Activated CD8-positive, alpha-beta memory T cell treated with anti-CD3 and anti-CD28 coated beads, Interleukin-2, amount 50 U/mL, for 1 hour (primary cell): ENCODE data around the gene MAP3K5.

ENCODE experiments used
- DNase-seq: peaks from one replicate; pipeline ENCODE4 v3.0.0-alpha.2; 2020; ENCODE audit errors: extremely low read depth

Gene MAP3K5

DNA sequence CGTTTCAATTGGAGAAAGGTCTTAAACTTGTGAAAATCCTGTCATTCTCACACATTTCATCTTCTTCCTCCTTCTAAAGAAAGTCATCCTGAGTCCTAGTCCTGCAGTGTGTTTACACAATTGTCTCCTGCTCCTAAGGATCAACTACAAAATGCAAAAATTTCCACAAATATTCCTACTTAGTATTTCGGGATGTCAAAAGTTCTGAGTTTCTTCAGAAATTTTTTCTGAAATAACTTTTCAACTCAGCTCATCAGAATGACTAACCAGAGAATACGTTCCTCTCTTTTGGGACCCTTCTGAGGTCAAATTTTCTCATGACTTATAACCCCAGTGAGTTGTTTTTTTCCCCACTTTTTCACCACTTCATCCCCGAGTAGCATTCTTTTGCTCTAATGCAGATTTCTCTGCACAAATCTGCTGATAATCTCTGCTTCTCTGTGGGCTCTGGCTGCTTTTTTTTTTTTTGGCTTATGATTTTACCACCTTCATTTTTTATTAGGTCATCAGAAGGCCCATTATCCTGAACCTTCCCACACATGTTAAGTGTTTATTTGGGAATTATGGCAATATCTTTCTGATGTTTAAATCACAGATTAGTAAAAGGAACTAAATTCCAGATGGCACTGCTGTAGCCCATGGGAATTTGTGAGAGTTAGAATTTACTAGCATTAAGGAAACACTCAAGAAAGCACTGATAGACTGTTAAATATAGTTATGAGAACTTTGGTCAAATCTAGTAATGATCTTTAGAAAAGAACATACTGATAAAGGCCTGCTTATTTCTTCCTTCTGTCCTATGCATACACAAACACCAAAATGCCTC is 41.4 kb downstream of the MAP3K5 start:
- DNase-seq = no peak

DNA sequence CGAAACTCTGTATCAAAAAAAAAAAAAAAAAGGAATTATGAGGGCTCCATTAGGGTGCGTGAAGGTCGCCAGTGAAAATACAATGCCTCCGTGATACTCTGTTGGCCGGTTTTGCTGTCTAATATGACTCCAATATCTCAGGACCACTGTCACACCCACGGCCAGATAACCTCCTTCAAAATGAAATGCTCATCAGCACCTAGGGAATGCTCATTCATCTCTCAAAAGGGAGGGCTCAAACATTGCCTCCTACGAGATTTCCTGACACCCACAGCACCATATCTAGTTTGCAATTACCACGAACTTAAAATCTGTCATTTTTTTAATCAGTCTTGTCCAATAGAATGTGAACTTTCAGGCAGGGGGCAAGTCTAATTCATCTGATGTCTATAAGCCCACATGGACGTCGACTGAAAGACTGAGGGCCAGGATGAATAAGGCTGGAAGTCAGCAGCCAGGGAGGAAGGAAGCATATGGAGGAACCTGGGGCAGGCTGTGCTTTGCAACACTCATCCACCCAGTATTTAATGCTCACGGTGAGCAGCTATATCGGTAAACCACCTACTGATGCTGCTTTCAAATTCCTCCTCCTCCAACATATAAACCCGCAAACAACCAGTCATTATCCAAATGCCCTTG is 42.8 kb downstream of the MAP3K5 start:
- no peak for DNase-seq

DNA sequence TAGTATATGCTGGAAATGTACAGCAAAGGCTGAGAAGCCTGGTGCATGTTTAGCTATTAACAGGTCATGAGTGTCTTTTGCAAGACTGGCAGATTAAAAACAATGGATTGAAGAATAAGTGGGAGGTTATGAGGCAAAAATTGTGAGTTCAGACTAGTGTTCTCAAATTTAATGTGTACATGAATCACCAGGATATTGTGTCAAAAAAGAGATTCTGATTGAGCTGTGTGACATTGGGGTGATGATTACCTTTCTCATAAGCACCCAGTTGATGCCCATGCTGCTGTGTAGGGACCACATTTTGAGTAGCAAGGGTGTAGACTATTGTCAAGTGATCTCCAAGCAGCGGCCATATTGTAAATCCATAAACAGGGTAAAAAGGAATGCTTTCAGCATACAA is 44.8 kb downstream of the MAP3K5 start:
- DNase-seq = no peak

DNA sequence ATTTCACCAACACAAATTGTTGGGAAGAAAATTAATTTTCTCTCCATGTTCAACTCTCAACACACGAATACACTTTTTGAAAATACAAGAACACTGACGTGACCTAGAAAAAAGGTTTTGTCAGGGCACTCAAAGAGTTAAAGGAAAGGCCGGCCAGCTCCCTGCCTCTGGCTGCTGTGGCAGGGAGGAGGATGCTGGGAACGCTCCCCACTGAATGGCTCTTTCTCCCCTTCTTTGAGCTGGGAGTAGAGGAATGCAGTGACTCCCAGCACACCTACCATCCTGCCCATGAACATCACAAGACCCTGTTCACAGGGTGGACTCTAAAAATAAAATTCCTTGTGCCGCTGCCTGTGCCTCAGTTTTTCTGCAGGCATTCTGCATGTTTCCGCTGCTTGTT is 47.0 kb downstream of the MAP3K5 start:
- no peak for DNase-seq

DNA sequence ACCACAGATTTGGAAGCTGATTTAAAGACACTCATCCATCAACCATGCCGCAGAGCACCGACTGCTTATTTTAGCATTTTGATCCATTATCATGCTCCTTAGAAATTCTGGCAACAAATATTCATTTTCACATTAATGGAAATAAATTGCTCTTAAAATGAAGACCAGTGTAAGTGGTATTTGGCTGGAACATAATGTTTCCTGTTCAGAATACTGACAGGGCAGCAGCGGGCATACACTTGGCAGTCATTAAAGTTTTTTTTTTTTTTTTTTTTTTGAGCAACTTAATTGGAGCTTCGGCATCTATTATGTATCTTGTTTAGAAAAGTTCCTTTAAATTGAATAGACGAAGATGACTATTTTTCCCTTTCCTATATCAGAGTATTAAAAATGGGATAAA is 47.4 kb downstream of the MAP3K5 start:
- no peak for DNase-seq

DNA sequence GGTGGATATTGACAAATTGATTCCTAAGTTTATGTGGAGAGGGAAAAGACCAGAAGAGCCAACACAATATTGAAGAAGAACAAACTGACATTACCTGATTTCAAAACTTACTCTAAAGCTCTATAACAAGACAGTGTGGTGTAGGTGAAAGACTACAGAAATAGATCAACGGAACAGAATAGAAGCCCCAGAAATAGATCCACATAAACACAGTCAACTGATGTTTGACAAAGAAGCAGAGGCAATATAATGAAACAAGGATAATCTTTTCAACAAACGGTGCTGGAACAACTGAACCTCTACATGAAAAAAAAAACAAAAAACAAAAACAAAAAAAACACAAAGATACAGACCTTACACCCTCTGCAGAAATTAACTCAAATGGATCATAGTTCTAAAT is 50.2 kb downstream of the MAP3K5 start:
- DNase-seq = no peak

DNA sequence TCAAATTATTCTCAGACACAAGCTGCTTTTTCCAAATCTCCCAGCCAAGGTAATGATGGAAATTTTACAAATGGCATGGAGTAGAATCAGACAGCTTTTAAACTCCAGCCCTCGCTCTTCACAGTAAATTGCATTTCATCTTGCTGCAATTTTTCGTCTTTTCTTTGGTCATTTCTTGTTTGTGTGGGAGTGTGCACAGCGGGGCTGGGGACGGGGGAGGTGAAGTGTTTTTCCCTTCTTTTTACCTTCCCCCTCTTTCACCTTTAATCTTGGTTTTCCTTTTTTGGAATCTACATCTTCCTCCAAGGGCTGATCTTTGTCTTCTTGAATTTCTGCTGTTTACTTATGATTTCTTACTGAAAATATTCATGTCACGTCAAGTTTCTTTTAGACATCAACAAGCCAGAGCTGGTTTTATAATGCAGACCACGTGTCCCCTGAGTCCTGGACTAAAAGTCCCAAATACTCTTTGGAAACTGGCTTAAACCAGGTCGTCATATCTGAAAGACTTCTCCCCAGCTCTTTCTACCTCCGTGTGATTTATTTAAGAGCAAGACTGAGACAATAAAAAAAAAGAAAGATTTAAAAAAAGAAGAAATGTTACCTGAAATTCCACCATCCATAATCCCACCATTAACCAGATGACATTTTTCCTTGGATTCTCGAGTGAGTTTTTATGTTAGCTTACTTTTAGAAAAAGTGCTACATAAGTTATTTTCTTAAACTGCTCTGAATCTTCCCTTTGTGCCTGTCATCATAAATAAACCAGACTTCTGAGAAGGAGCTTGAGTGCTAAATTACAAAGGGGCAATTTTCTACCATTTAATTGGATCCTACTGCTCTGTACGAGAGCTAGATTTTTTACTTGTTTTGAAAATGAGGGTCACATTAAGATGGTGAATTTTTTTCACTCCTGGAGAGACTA is 52.0 kb downstream of the MAP3K5 start:
- no peak for DNase-seq

DNA sequence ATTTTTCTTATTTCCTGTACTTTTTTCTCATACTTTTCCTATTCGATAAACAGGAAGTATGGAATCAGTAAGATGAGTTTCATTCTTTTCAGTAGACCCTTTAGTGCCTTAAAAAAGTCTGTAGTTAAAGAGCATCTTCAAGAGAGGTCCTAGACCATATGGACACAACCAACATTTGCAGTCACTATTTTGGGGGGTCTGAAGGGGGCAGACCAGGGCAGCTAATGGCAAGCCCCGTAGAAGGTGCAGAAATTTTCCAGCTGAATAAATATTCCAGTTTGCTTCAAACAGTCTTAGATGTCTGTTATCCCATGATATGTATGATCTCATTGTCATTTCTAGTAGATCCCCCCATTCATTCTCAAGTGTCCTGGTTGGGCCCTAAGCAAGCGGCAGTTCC is 52.8 kb downstream of the MAP3K5 start:
- DNase-seq = no peak

DNA sequence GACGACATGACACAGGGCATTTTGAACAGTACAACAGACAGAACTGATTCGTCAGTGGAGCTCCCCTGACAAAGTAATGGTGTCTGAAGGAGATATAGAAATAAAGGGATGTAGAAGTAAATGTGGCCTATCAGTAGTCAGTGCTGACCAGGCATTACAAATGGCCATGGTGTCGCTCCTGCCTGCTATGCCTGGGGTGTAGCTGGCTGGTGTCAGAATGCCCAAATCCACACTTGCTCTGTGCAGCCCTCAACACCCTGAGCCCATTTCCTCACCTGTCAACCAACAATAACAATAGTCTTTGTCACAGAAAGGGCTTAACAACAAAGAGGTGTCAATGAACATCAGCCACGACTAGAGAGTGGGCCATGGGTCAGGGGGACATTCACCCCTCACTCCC is 53.2 kb downstream of the MAP3K5 start:
- no peak for DNase-seq

DNA sequence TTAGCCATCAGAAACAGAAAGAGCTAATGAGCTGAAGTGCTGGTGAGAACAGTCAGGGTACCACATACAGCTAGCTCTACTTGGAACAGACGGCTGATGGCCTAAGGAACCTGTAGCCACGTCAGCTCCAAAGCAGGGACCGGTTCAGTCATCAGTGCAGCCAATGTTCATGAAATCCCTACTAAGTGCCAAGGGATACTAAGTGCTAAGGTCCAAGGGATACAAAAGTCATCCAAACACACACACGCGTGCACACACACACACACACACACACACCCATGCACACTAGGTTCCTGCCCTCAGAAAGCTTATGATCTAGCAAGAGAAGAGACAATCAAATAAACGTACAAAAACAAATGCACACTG is 53.6 kb downstream of the MAP3K5 start:
- no peak for DNase-seq

DNA sequence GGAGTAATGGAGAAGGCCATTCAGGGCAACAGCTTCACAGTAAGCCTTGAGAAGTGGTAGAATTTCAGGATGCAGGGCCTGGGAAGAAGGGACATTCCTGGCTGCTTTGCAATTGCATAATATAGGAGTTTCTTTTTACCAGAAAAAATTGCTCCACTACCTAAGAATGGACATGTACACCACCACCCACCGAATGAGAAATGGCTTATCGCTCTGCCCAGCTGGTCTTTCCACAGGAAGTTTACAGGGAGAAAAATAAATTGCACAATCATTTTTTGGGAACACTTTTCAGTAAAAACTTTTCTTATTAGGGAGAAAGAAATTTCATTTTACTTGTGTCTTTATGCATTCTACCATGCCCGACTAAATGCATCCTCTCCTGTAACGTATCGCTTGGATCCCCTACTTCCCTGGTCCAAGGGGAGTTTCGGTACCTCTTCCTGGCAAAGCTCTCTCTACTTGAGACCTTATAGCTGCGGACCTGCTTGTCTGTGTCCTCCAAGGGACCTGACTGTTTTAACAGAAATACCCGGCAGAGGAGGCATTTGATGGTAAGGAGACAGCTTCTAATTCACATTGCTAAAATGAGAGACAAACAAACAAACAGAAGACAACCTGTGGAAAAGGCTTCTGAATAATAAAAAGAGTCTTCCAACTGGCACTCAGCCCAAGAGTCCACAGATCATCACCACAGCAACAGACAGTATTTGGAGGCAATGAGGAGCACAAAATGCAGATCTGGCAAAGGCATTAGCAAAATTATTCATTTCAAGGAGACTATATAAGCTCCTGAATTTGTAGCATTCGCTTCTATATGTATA is 54.2 kb downstream of the MAP3K5 start:
- DNase-seq = no peak

DNA sequence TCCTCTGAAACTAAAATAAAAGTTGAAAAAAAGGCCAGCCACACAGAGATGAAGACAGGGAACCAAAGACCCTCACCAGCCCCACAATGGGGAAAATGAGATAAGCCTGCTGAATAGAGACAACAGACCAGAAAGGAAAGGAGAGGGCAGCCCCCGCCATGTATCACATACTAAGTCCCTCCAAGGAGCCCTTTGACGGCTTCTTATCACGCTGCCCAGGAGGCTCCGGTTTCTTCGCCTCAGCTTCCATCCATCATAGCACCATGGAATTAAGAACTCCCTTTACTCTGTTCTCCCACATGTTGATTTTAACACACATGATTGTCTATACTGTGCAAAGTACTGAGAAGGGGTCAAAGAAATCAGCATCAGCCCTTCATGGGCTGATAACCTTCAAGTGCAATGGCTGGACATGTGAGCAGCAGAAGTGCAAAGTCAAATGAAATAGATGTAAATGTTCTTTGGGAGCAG is 54.9 kb downstream of the MAP3K5 start:
- DNase-seq = no peak

DNA sequence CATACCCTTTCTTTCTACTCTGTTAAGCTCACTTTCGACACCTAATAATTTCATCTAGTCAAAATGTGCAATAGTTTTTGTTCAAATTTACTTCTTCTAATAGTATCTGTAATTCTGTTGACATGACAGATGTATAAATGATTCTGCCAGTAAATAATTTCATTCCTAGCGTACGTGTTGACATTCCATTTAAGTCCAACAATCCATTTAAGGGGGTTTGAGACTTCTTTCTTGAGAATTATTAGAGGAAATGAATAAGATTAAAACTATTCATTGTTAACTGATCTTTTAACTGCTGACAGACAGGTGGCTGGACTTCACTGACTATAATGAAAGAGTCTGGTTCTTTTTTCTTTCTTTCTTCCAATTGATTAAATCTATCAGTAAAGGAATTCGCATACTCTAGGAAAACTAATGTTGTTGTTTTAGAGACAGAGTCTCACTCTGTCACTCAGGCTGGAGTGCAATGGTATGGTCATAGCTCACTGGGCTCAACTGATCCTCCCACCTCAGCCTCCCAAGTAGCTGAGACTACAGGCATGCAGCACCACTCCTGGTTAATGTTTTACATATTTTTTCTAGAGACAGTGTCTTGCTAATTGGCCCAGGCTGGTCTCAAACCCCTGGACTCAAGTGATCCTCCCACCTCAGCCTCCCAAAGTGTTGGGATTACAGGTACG is 55.9 kb downstream of the MAP3K5 start:
- DNase-seq = no peak

DNA sequence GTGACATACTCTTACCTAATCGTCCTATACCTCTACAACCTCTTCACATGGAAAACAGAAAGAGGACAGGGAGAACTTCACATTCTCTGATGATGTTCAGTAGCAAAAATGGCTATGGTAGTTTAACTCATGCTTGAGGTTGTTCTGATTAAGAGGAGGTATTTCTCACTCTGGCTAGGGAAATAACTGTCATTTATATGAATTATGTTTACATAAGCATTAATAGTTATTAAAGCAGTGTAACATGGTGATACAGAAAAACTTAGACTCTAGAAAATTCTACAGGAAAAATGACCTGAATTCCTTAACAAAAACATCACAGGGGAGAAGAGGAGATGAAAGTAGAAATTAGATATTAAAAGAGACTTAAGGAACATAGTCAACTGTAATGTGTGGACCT is 57.3 kb downstream of the MAP3K5 start:
- DNase-seq = no peak

DNA sequence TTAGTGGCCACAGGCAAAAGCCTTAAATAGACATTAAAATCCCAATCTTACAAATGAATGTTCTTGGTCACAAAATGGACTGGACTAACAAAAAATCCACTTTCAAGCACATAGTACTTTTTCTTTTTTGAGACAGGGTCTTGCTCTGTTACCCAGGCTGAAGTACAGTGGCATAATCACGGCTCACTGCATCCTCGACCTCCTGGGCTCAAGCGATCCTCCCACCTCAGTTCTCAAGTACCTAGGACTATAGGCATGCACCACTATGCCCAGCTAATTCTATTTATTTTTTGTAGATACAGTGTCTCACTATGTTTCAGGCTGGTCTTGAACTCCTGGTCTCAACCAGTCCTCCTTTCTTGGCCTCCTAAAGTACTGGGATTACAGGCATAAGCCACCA is 59.4 kb downstream of the MAP3K5 start:
- no peak for DNase-seq

DNA sequence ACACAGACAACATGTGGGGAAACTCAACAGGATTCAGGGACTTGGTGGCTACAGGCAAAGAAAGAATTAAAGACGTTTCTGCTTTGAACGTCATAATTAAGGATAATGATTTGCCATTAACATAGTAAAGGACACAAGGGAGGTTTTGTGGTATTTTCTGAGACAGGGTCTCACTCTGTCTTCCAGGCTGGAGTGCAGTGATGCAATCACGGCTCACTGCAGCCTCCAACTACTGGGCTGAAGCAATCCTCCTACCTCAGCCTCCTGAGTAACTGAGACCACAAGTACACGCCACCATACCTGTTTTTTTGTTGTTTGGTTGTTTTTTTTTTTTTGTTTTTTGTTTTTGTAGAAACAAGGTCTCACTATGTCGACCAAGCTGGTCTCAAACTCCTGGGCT is 62.4 kb downstream of the MAP3K5 start:
- no peak for DNase-seq

DNA sequence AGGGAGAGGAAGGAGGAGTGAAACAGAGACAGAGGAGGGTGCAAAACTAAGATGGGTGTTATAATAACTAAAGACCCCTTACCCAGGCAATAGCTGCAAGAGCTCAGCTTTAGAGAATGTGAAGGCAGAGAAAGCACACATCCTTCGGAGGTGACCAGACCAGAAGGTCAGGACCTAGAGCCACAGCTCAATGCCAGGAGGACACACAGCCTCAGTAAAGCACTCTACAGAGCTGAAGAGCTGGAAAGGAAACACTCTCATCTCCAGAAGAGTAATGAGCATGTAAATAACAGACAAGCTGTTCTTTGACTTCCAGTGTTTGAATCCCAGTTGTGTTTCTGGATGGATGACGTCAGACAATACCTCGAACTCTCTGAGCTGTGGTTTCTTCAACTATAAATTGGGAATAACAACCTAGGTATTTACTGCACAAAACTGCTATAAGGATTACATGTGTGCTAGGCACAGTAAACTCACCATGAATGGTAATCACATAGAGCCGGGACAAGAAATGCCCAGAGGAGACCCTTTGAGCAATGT is 63.2 kb downstream of the MAP3K5 start:
- DNase-seq = no peak

DNA sequence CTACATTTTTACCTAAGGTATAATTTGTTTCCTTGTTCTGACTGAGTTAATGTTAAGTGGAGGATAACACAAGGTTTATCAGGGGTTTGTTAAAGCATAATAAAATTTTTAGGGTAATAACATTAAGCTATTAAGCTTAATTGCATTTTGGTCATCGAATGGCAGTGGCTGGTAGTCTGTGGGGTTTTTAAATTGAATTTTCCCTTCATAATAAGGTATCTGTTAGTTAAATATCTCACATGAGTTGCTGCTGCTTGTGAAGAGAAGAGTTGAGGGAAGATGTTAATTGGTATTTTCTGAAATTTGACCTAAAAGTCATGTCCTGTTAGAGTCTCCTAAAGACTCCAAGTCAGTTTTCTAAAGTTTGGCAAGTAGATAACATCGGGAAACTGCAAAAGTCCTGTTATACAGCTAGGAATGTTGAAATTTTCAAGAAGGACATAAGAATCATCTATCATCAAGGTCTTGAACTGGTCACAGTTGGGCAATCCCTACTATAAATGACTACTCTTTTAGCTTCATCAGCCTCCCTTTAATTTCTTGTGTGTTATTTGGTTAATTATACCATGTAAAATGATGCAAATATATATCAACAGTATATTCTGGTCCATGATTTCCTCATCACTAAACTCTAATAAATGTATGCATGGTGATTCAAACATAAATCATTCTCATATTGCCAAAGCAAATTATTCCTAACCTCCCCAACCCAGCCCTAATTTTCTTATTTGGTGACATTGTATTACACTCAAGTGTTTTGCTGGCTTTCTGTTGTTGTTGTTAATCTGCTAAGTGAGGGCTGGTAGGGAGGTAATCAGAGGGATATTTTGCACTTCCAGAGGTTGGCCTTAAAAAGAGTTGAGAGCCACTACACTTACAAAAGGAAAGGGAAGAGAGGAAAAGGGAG is 64.0 kb downstream of the MAP3K5 start:
- DNase-seq = no peak

DNA sequence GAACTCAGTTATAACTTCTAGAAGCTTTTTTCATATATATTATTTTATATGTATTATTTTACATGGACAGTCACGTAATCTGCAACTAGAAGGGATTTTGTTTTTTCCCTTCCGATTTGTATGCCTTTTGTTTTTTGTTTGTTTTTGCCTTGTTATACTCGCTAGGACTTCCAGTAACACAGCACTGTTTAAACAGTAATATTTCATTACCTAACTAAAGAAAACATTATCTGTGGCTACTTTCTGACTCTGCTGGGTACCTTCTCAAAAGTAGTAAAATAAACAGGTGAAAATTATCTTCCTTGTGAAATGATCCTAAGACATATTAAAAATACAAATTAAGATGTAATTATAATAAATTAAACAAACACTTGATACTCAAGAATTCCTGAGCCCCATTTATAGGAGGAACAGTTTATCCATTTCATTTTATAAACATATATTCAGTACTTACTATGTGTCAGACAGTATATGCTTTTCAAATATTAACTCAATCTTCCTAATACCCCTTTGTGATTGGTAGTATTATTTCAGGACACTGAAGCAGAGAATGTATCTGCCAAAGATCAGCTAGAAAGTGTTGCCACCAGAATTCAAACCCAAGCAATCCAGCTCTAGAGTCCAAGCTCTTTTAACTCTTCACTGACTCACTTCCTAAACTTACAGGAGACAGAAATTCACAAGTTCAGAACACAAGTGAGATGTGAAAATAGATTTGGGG is 65.3 kb downstream of the MAP3K5 start:
- no peak for DNase-seq
